ENCODE measurements around the gene REG1B. TPM values are rescaled to one million over a fixed set of nuclear protein-coding genes. Genes with fewer than 3 reads are reported as not detected.

Gene REG1B
- total RNA-seq, 2 experiments from 2014 or later = not detected

- Histone ChIP-seq H3K4me1 (ENCODE audit: insufficient read depth, low read length, poor library complexity, severe bottlenecking) (no peaks in the 10 kb centered on the region), H3K79me2 (ENCODE audit: insufficient read depth, low read depth, low read length) (no peaks in the 10 kb centered on the region), H3K4me3 (ENCODE audit: low read depth, low read length, poor library complexity, severe bottlenecking) (no peak overlapping the region), H3K27ac (ENCODE audit: low read depth, low read length, poor library complexity, severe bottlenecking) (no peak overlapping the region), H4K20me1 (ENCODE audit: insufficient read depth, low read length) (no peaks in the 10 kb centered on the region), H3K4me2 (ENCODE audit: low read length) (no peak overlapping the region), H2AFZ (ENCODE audit: low read length) (no peak overlapping the region), H3K9me3 (ENCODE audit: low read length) (no peaks in the 10 kb centered on the region), H3K9me2 (ENCODE audit: insufficient read depth, low read length) (no peaks in the 10 kb centered on the region), H3K36me3 (ENCODE audit: insufficient read depth, low read length) (no peaks in the 10 kb centered on the region)
- ChIA-PET CTCF (ENCODE audit: unreplicated experiment) (no interaction called here), POLR2A (interaction anchor here (1.0 kb wide), 1 partner anchor 12 kb away, joined by 3 read pairs; no protein-coding TSS in a partner anchor)
- TF ChIP-seq CTCF (conservative IDR thresholded peaks at IDR 0.05; ENCODE audit: low read length) = no peak
- TF ChIP-seq EZH2phosphoT487 (IDR thresholded peaks at IDR 0.05; ENCODE audit: borderline replicate concordance, low read depth, low read length) = no peak
- no peak for DNase-seq (ENCODE audit: low spot score)
- BruUV-seq (replicated peaks) = no TSS peak
- intact Hi-C loops (cut with micrococcal nuclease; ENCODE audit: unreplicated experiment) = no loop called here
Measured at GRCh38 chr2:79112269-79112668, 24.5 kb upstream of the REG1B start.

GRCh38 chr2:79105259-79105658, 17.5 kb upstream of the REG1B start:
- Histone ChIP-seq H3K9me2 (ENCODE audit: insufficient read depth, low read length) (no peaks in the 10 kb centered on the region), H3K36me3 (ENCODE audit: insufficient read depth, low read length) (peaks cover 5% of the 10 kb centered on the region; the same call in 1 of the 2 replicates), H3K4me1 (ENCODE audit: insufficient read depth, low read length, poor library complexity, severe bottlenecking) (peaks cover 10% of the 10 kb centered on the region), H3K27ac (ENCODE audit: low read depth, low read length, poor library complexity, severe bottlenecking) (no peak overlapping the region), H4K20me1 (ENCODE audit: insufficient read depth, low read length) (no peaks in the 10 kb centered on the region), H3K4me2 (ENCODE audit: low read length) (no peak overlapping the region), H3K79me2 (ENCODE audit: insufficient read depth, low read depth, low read length) (no peaks in the 10 kb centered on the region), H2AFZ (ENCODE audit: low read length) (no peak overlapping the region), H3K4me3 (ENCODE audit: low read depth, low read length, poor library complexity, severe bottlenecking) (no peak overlapping the region), H3K9me3 (ENCODE audit: low read length) (peaks cover 11% of the 10 kb centered on the region; the same call in 1 of the 2 replicates)
- BruUV-seq (replicated peaks) = no TSS peak
- intact Hi-C loops (cut with micrococcal nuclease; ENCODE audit: unreplicated experiment) = no loop called here
- DNase-seq (ENCODE audit: low spot score) = no peak
- POLR2A ChIA-PET = no interaction called here
- no peak; the same call in 1 of the 2 replicates for TF ChIP-seq CTCF (conservative IDR thresholded peaks at IDR 0.05; ENCODE audit: low read length)
- TF ChIP-seq EZH2phosphoT487 (IDR thresholded peaks at IDR 0.05; ENCODE audit: borderline replicate concordance, low read depth, low read length) = no peak
- CTCF ChIA-PET (ENCODE audit: unreplicated experiment) = no interaction called here

- BruUV-seq (replicated peaks) = no TSS peak
- H3K27ac ChIP-seq (ENCODE audit: low read depth, low read length, poor library complexity, severe bottlenecking) = no peak overlapping the region
- peaks cover 26% of the 10 kb centered on the region for H3K4me1 ChIP-seq (ENCODE audit: insufficient read depth, low read length, poor library complexity, severe bottlenecking)
- H3K9me2 ChIP-seq (ENCODE audit: insufficient read depth, low read length) = no peaks in the 10 kb centered on the region
- no peak for DNase-seq (ENCODE audit: low spot score)
- H3K79me2 ChIP-seq (ENCODE audit: insufficient read depth, low read depth, low read length) = no peaks in the 10 kb centered on the region
- H3K4me3 ChIP-seq (ENCODE audit: low read depth, low read length, poor library complexity, severe bottlenecking) = no peak overlapping the region
- peaks cover 11% of the 10 kb centered on the region; the same call in 1 of the 2 replicates for H3K9me3 ChIP-seq (ENCODE audit: low read length)
- CTCF ChIA-PET (ENCODE audit: unreplicated experiment) = no interaction called here
- H3K36me3 ChIP-seq (ENCODE audit: insufficient read depth, low read length) = peaks cover 5% of the 10 kb centered on the region; the same call in 1 of the 2 replicates
- intact Hi-C loops (cut with micrococcal nuclease; ENCODE audit: unreplicated experiment) = no loop called here
- no peaks in the 10 kb centered on the region for H4K20me1 ChIP-seq (ENCODE audit: insufficient read depth, low read length)
- POLR2A ChIA-PET = interaction anchor here (1.0 to 1.7 kb wide), 2 partner anchors 13 to 14 kb away, joined by 3 to 4 read pairs; no protein-coding TSS in a partner anchor
- H3K4me2 ChIP-seq (ENCODE audit: low read length) = no peak overlapping the region
- no peak overlapping the region for H2AFZ ChIP-seq (ENCODE audit: low read length)
- no peak for TF ChIP-seq CTCF (conservative IDR thresholded peaks at IDR 0.05; ENCODE audit: low read length)
- no peak for TF ChIP-seq EZH2phosphoT487 (IDR thresholded peaks at IDR 0.05; ENCODE audit: borderline replicate concordance, low read depth, low read length)
Measured at GRCh38 chr2:79103214-79103613, 15.4 kb upstream of the REG1B start.
